K562 (cell line): ENCODE data around the gene TRAF5. TPM values are rescaled to one million over a fixed set of nuclear protein-coding genes. Genes with fewer than 3 reads are reported as not detected.

Source experiments
- ARID3A ChIP-seq: IDR thresholded peaks from 2 replicates; pipeline ENCODE4 v1.6.1; 2012; ENCODE audit warnings: low read depth, low read length, improper control_type of control experiment, borderline replicate concordance
- BCOR ChIP-seq: fragments of 450-650 bp; IDR thresholded peaks from 2 replicates; pipeline ENCODE4 v1.6.1; 2016
- DIDO1 ChIP-seq: fragments of 450-650 bp; IDR thresholded peaks from 2 replicates; pipeline ENCODE4 v1.6.1; 2016; ENCODE audit warnings: low read depth, missing biosample characterization, missing genetic modification characterization
- EP400 ChIP-seq: fragments of 450-650 bp; IDR thresholded peaks from 2 replicates; pipeline ENCODE4 v1.6.1; 2017; ENCODE audit warnings: antibody characterized with exemption, mild to moderate bottlenecking, moderate library complexity
- KLF6 ChIP-seq: fragments of 250-450 bp; sonication (Bioruptor Pico); IDR thresholded peaks from 2 replicates; pipeline ENCODE4 v1.4.0; 2020; ENCODE audit warnings: mild to moderate bottlenecking, moderate library complexity, borderline replicate concordance
- MBD1 ChIP-seq: fragments of 250-450 bp; sonication (Bioruptor Pico); IDR thresholded peaks from 2 replicates; pipeline ENCODE4 v1.8.0; 2022; ENCODE audit warnings: inconsistent platforms
- MBD2 ChIP-seq: sonication (generic); IDR thresholded peaks from 2 replicates; pipeline ENCODE4 v1.6.1; 2016; ENCODE audit warnings: low read depth, borderline replicate concordance
- MTA2 ChIP-seq: fragments of 450-650 bp; IDR thresholded peaks from 2 replicates; pipeline ENCODE4 v1.6.1; 2016; ENCODE audit warnings: low read depth
- MYC ChIP-seq, 2 experiments: fragments of 250-450 bp in 1 of 2; sonication (Bioruptor Pico) in 1 of 2; IDR thresholded peaks; 2 replicates each; pipeline versions ENCODE4 v1.5.1 to v1.6.1; 2012 to 2021; ENCODE audit warnings: low read depth in 2 of 2, borderline replicate concordance in 1 of 2, improper control_type of control experiment in 1 of 2, low read length in 1 of 2, mild to moderate bottlenecking in 1 of 2, moderate library complexity in 1 of 2
- RHOXF2B ChIP-seq: fragments of 250-450 bp; sonication (Bioruptor Pico); conservative IDR thresholded peaks from 2 replicates; pipeline ENCODE4 v1.5.1; 2021
- SMAD1 ChIP-seq: fragments of 150-350 bp; IDR thresholded peaks from 2 replicates; pipeline ENCODE4 v1.6.1; 2014; ENCODE audit warnings: low read length, low read depth; ENCODE audit not compliant: partially characterized antibody
- TAF15 ChIP-seq: fragments of 200-400 bp; formaldehyde crosslinking; IDR thresholded peaks from 2 replicates; pipeline ENCODE4 v1.6.1; 2017; ENCODE audit warnings: mild to moderate bottlenecking, low read depth, low read length, moderate library complexity
- ZNF224 ChIP-seq: sonication (generic); formaldehyde crosslinking; IDR thresholded peaks from 2 replicates; pipeline ENCODE4 v1.8.0; 2022; ENCODE audit warnings: mild to moderate bottlenecking, missing genetic modification reagents
- polyA plus RNA-seq, 8 experiments: library from polyadenylated mRNA; depleted of rRNA in 4 of 8; stranded (reverse) in 5 of 8; unstranded in 3 of 8; fragments of >200 nt; fragmentation: Nextera tagmentation in 2 of 8; fragmentation: Illumina TruSeq in 1 of 8; extraction: Ambion mirVana in 2 of 8; extraction: Trizol in 1 of 8; gene quantifications; 2 replicates each; pipeline versions ENCODE4 v1.2.1 to v1.2.3, GENCODE V29; 2011 to 2014; ENCODE audit warnings: inconsistent platforms in 1 of 8, missing spikeins in 1 of 8
- total RNA-seq, 7 experiments: library from RNA; depleted of rRNA in 6 of 7; stranded (reverse); fragments of >200 nt in 6 of 7; fragmentation: Illumina TruSeq in 2 of 7; extraction: Trizol in 2 of 7; gene quantifications; 2 replicates each; pipeline versions ENCODE4 v1.2.1 to v1.2.3, GENCODE V29; 2011 to 2021; ENCODE audit warnings: low replicate concordance in 1 of 7
- TF ChIP-seq, protein P1 (sequence below): fragments of 450-650 bp; conservative IDR thresholded peaks from 2 replicates; pipeline ENCODE4 v1.6.1; 2016; ENCODE audit warnings: missing genetic modification characterization, low read depth, mild to moderate bottlenecking, control low read depth, missing compliant biosample characterization
- TF ChIP-seq, protein P2 (sequence below), 2 experiments: fragments of 450-650 bp; IDR thresholded peaks; 2 replicates each; pipeline ENCODE4 v1.6.1; 2016
- TF ChIP-seq, protein P3 (sequence below): sonication (generic); formaldehyde crosslinking; IDR thresholded peaks from 2 replicates; pipeline ENCODE4 v1.8.0; 2022; ENCODE audit warnings: mild to moderate bottlenecking, missing genetic modification reagents

Gene TRAF5
- total and polyA plus RNA-seq, 9 of the 15 experiments (the other 6 are each of a cell fraction or from before 2014, with no cell fraction given), result 2.0 to 9.3 (median 5.3) TPM

DNA sequence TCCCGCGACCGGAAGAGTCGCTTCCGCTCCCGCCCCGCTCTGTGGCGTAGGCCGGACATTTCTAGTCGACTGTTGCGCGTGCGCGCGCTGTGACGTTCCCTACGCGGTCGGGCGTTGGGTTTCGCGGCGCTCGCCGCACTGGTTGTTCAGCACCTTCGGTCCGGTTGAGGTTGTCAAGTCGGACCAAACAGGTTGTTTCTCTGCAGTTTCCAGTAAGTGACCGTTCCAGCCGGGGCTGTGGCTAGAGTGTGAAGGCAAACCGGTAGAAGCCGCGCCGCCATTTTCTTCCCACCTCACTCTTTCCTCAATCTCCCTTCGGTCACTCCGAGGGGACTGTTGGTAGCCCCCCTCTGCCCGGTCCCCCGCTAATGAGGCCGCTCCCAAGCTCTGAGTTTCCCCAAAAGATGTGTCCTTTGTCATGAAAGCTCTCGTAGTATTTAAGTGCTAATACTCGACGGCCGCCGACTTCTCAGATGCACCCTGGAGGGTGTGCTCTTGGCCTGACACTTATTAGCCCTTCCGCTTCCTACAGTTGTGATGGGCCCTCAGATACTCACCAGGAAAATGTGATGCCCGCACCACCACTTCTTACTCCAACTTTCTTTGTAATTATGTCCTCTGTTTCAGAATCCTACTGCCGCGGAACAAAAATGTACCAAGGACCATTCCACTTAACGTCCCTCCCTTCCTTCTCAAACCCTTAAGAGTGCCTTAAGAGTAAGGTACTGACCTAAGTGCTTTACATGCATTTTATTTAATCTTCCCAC is 56.3 kb downstream of the TRAF5 start (continued):
- TF ChIP-seq MTA2 (0 out of 2 replicates have a peak, but pooled peaks have one; percentile 2), MYC (IDR thresholded peaks at IDR 0.05; ENCODE audit: low read depth, low read length) (peak; percentile 84; the same call in 1 of the 2 replicates), MYC (CRISPR knock-in tag; IDR thresholded peaks at IDR 0.05; ENCODE audit: borderline replicate concordance, low read depth) (peak; percentile 83; the same call in 1 of the 2 replicates), BCOR (0 out of 2 replicates have a peak, but pooled peaks have one; percentile 28), TAF15 (no peak), EP400 (peak; percentile 88), KLF6 (CRISPR knock-in tag) (peak; percentile 71; the same call in 1 of the 2 replicates), ZNF224 (CRISPR knock-in tag) (no peak), MBD2 (peak; percentile 77), DIDO1 (tag) (peak; percentile 49; the same call in 1 of the 2 replicates), RHOXF2B (CRISPR knock-in tag) (no peak), ARID3A (no peak), MBD1 (no peak), SMAD1 (peak; percentile 89)
- TF ChIP-seq, protein P1, sequence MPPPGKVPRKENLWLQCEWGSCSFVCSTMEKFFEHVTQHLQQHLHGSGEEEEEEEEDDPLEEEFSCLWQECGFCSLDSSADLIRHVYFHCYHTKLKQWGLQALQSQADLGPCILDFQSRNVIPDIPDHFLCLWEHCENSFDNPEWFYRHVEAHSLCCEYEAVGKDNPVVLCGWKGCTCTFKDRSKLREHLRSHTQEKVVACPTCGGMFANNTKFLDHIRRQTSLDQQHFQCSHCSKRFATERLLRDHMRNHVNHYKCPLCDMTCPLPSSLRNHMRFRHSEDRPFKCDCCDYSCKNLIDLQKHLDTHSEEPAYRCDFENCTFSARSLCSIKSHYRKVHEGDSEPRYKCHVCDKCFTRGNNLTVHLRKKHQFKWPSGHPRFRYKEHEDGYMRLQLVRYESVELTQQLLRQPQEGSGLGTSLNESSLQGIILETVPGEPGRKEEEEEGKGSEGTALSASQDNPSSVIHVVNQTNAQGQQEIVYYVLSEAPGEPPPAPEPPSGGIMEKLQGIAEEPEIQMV (tag), result peak; percentile 99
- TF ChIP-seq, protein P2, sequence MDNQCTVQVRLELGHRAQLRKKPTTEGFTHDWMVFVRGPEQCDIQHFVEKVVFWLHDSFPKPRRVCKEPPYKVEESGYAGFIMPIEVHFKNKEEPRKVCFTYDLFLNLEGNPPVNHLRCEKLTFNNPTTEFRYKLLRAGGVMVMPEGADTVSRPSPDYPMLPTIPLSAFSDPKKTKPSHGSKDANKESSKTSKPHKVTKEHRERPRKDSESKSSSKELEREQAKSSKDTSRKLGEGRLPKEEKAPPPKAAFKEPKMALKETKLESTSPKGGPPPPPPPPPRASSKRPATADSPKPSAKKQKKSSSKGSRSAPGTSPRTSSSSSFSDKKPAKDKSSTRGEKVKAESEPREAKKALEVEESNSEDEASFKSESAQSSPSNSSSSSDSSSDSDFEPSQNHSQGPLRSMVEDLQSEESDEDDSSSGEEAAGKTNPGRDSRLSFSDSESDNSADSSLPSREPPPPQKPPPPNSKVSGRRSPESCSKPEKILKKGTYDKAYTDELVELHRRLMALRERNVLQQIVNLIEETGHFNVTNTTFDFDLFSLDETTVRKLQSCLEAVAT (IDR thresholded peaks at IDR 0.05), result peak in 1 of 2 experiments; percentile 89; a peak in 2 of 4 replicates
- TF ChIP-seq, protein P3, sequence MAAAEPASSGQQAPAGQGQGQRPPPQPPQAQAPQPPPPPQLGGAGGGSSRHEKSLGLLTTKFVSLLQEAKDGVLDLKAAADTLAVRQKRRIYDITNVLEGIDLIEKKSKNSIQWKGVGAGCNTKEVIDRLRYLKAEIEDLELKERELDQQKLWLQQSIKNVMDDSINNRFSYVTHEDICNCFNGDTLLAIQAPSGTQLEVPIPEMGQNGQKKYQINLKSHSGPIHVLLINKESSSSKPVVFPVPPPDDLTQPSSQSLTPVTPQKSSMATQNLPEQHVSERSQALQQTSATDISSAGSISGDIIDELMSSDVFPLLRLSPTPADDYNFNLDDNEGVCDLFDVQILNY (CRISPR knock-in tag), result no peak
